ENCODE data around the gene MYH9. TPM values are rescaled to one million over a fixed set of nuclear protein-coding genes. Genes with fewer than 3 reads are reported as not detected.
"Not testable (repeated sequence)": the region's sequence is repeated elsewhere in the genome, so short reads cannot be mapped to it uniquely, and the experiment has no call there.

The MYH9 gene
- total and polyA plus RNA-seq, 4 donors = 184 to 667 (median 332) TPM

DNA sequence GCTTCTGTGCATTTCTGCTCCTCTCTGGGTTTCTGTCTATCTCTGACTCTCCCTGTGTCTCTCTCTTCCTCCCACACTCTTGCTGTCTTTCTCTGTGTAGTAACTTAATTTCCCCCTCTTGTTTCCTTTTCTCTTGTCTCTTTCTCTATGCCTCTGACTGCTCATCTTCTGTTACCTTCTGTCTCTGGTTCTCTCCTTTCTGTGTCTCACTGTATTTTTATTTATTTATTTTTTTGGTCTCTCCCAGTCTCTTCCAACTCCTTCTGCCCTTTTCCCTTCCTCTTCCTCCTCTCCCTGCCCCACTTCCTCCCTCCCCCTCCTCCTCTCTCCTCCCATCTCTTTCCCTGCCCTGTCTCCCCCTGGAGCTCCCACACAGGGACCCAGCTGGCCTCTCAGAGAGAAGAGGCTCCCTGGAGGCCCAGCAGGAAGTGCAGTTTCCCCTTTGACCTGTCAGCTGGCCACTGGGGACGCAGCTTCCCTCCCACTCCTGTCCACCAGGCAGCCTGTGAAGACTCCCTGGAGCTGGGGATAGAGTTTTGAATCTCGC, 38.3 kb upstream of the MYH9 start:
- WGBS, 2 donors = 49 to 51% methylated on average over 2 of the region's 2 CpGs
- peak; percentile 78 to 88 (median 78) for DNase-seq
- no peaks in the 10 kb centered on the region for H3K27me3 ChIP-seq (ENCODE audit: control insufficient read depth in 3 of 3, insufficient read depth in 3 of 3, low read length in 2 of 3)
- TF ChIP-seq, protein P1, sequence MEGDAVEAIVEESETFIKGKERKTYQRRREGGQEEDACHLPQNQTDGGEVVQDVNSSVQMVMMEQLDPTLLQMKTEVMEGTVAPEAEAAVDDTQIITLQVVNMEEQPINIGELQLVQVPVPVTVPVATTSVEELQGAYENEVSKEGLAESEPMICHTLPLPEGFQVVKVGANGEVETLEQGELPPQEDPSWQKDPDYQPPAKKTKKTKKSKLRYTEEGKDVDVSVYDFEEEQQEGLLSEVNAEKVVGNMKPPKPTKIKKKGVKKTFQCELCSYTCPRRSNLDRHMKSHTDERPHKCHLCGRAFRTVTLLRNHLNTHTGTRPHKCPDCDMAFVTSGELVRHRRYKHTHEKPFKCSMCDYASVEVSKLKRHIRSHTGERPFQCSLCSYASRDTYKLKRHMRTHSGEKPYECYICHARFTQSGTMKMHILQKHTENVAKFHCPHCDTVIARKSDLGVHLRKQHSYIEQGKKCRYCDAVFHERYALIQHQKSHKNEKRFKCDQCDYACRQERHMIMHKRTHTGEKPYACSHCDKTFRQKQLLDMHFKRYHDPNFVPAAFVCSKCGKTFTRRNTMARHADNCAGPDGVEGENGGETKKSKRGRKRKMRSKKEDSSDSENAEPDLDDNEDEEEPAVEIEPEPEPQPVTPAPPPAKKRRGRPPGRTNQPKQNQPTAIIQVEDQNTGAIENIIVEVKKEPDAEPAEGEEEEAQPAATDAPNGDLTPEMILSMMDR (IDR thresholded peaks at IDR 0.05; ENCODE audit: control extremely low read depth, extremely low read depth) = no peak
- no peaks in the 10 kb centered on the region for H3K36me3 ChIP-seq (ENCODE audit: control insufficient read depth in 4 of 4, insufficient read depth in 4 of 4, low read length in 4 of 4)
- H3K9me3 ChIP-seq (ENCODE audit: control insufficient read depth in 4 of 4, insufficient read depth in 3 of 4, low read length in 3 of 4) = no peaks in the 10 kb centered on the region
- H3K4me3 ChIP-seq = no peak overlapping the region
- peaks cover 1 to 11% (median 6%) of the 10 kb centered on the region in 5 donors for H3K4me1 ChIP-seq (ENCODE audit: control insufficient read depth in 5 of 5, insufficient read depth in 5 of 5, low read length in 5 of 5)
- H3K27ac ChIP-seq (ENCODE audit: low read depth in 1 of 2, low read length in 1 of 2) = peak overlapping the region in 1 of 2 donors; percentile 26
- ATAC-seq (ENCODE audit: insufficient read depth, low FRiP score) = no peak
- no peak overlapping the region for H3K9ac ChIP-seq (ENCODE audit: insufficient read depth in 1 of 2, low read length in 2 of 2)

DNA sequence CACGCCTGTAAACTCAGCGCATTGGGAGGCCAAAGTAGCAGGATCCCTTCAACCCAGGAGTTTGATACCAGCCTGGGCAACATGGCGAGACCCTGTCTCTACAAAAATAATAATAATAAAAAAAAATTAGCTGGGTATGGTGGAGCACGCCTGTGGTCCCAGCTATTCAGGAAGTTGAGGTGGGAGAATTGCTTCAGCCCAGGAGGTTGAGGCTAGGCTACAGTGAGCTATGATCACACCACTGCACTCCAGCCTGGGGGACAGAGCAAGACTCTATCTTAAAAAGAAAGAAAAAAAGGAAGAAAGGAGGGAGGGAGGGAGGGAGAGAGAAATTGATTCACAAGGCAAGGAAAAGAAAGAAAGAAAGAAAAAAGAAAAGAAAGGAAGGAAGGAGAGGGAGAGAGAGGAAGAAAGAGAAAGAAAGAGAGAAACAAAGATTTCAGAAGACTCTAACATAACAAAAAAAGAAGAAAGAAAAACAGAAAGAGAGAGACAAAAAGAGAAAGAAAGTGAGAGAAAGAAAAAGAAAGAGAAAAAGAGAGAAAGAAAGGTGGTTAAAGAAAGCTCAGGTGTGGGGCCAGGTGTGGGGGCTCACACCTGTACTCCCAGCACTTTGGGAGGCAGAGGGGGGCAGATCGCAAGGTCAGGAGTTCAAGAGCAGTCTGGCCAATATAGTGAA, 37.3 kb upstream of the MYH9 start:
- Histone ChIP-seq H3K4me1 (ENCODE audit: control insufficient read depth in 5 of 5, insufficient read depth in 5 of 5, low read length in 5 of 5) (peaks cover 1 to 16% (median 6%) of the 10 kb centered on the region in 5 donors), H3K9me3 (ENCODE audit: control insufficient read depth in 4 of 4, insufficient read depth in 3 of 4, low read length in 3 of 4) (no peaks in the 10 kb centered on the region), H3K4me3 (no peak overlapping the region), H3K36me3 (ENCODE audit: control insufficient read depth in 4 of 4, insufficient read depth in 4 of 4, low read length in 4 of 4) (no peaks in the 10 kb centered on the region), H3K9ac (ENCODE audit: insufficient read depth in 1 of 2, low read length in 2 of 2) (no peak overlapping the region), H3K27me3 (ENCODE audit: control insufficient read depth in 3 of 3, insufficient read depth in 3 of 3, low read length in 2 of 3) (no peaks in the 10 kb centered on the region), H3K27ac (ENCODE audit: low read depth in 1 of 2, low read length in 1 of 2) (no peak overlapping the region)
- TF ChIP-seq, protein P1 (IDR thresholded peaks at IDR 0.05; ENCODE audit: control extremely low read depth, extremely low read depth) = no peak
- WGBS, 2 donors = 81 to 89% methylated on average over 5 of the region's 5 CpGs
- DNase-seq = no peak
- no peak for ATAC-seq (ENCODE audit: insufficient read depth, low FRiP score)

DNA sequence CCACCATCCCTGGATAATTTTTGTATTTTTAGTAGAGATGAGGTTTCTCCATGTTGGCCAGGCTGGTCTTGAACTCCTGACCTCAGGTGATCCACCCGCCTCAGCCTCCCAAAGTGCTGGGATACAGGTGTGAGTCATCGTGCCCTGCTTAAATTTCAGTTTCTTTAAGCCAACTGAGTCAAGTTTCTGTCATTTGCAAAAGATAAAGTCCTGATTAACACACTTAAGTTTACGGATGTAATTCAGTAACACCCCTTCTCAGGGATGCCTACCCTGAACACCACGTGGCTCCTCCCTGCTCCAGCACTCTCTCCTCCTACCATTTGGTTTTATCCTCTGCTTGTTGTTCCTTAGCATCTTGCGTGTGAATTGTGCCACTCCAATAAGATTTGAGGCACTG, 36.7 kb upstream of the MYH9 start:
- not testable (repeated sequence) for H3K4me3 ChIP-seq; H3K27me3 ChIP-seq (ENCODE audit: control insufficient read depth in 3 of 3, insufficient read depth in 3 of 3, low read length in 2 of 3); DNase-seq; H3K9ac ChIP-seq (ENCODE audit: insufficient read depth in 1 of 2, low read length in 2 of 2); H3K36me3 ChIP-seq (ENCODE audit: control insufficient read depth in 4 of 4, insufficient read depth in 4 of 4, low read length in 4 of 4); H3K9me3 ChIP-seq (ENCODE audit: control insufficient read depth in 4 of 4, insufficient read depth in 3 of 4, low read length in 3 of 4); ATAC-seq (ENCODE audit: insufficient read depth, low FRiP score); H3K27ac ChIP-seq (ENCODE audit: low read depth in 1 of 2, low read length in 1 of 2)
- WGBS, 2 donors = 84 to 90% methylated on average over 5 of the region's 5 CpGs
- H3K4me1 ChIP-seq (ENCODE audit: control insufficient read depth in 5 of 5, insufficient read depth in 5 of 5, low read length in 5 of 5) = peaks cover 2 to 21% (median 7%) of the 10 kb centered on the region in 5 donors

DNA sequence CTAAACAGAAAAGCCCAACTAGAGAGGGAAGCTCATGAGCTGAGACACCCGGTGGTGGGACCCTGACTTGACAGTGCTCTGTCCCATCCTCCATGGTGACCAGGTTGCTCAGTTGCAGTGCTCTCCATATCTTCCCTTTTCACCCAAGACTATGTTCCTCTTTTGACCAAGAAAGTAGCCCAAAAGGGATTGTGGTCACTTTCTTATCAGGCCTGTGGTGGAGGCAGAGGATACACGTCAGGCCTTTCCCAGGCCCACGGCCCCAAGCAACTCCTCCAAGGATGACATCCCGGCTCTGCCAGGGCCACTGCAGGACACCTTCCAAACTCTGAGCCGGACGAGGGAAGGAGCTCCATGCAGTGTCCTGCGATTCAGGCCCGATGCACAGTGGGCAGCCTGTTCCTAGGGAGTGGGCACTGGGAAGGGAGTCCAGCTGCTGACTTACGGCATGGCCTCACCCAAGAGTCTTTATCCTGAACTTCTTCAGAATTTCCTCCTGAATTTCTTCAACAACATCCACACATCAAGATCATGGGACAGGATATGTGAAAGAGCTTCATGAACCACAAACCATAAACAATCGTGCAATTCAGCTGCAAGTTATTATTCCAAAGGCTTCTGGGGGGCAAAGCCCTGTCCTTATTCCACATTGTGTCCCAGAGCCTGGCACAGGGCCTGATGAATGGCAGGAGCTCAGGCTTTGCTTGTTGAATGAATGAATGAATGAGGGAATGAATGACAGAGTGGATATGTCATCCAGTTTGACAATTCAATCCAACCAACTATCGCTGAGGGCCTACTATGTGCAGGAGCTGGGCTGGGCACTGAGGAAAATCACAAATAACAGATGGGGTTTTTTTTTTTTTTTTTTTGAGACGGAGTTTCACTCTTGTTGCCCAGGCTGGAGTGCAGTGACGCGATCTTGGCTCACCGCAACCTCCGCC, 36.0 kb upstream of the MYH9 start:
- H3K4me3 ChIP-seq = no peak overlapping the region
- no peaks in the 10 kb centered on the region for H3K36me3 ChIP-seq (ENCODE audit: control insufficient read depth in 4 of 4, insufficient read depth in 4 of 4, low read length in 4 of 4)
- peaks cover 3 to 25% (median 8%) of the 10 kb centered on the region in 5 donors for H3K4me1 ChIP-seq (ENCODE audit: control insufficient read depth in 5 of 5, insufficient read depth in 5 of 5, low read length in 5 of 5)
- ATAC-seq (ENCODE audit: insufficient read depth, low FRiP score) = no peak
- H3K27ac ChIP-seq (ENCODE audit: low read depth in 1 of 2, low read length in 1 of 2) = peak overlapping the region in 1 of 2 donors; percentile 23
- H3K27me3 ChIP-seq (ENCODE audit: control insufficient read depth in 3 of 3, insufficient read depth in 3 of 3, low read length in 2 of 3) = no peaks in the 10 kb centered on the region
- no peaks in the 10 kb centered on the region for H3K9me3 ChIP-seq (ENCODE audit: control insufficient read depth in 4 of 4, insufficient read depth in 3 of 4, low read length in 3 of 4)
- DNase-seq = no peak
- TF ChIP-seq, protein P1 (IDR thresholded peaks at IDR 0.05; ENCODE audit: control extremely low read depth, extremely low read depth) = no peak
- 62 to 76% methylated on average over 12 to 16 of the region's 16 CpGs for WGBS, 2 donors
- H3K9ac ChIP-seq (ENCODE audit: insufficient read depth in 1 of 2, low read length in 2 of 2) = no peak overlapping the region

All from lung (tissue), 12 donors.